HUES6 (cell line): ENCODE results near the gene CYP26C1.

Experiments used
- H3K27ac ChIP-seq: 2 replicates; pipeline ENCODE4 v1.7.0; 2013; ENCODE audit warnings: low read depth, mild to moderate bottlenecking, low read length, inconsistent platforms
- H3K27me3 ChIP-seq: 2 replicates; pipeline ENCODE4 v1.6.1; 2013; ENCODE audit warnings: low read length; ENCODE audit not compliant: control insufficient read depth, insufficient read depth
- H3K36me3 ChIP-seq: 2 replicates; pipeline ENCODE4 v1.6.1; 2013; ENCODE audit warnings: low read length; ENCODE audit not compliant: control insufficient read depth, insufficient read depth
- H3K4me1 ChIP-seq: 2 replicates; pipeline ENCODE4 v1.6.1; 2013; ENCODE audit warnings: low read length; ENCODE audit not compliant: control insufficient read depth, insufficient read depth
- H3K4me3 ChIP-seq: 2 replicates; pipeline ENCODE4 v1.5.1; 2013; ENCODE audit warnings: low read depth, low read length
- H3K9ac ChIP-seq: one replicate; pipeline ENCODE4 v1.6.1; 2013; ENCODE audit warnings: mild to moderate bottlenecking, low read length
- H3K9me3 ChIP-seq: 2 replicates; pipeline ENCODE4 v1.6.1; 2013; ENCODE audit warnings: low read depth, low read length; ENCODE audit not compliant: control insufficient read depth, insufficient read depth

Gene CYP26C1

DNA sequence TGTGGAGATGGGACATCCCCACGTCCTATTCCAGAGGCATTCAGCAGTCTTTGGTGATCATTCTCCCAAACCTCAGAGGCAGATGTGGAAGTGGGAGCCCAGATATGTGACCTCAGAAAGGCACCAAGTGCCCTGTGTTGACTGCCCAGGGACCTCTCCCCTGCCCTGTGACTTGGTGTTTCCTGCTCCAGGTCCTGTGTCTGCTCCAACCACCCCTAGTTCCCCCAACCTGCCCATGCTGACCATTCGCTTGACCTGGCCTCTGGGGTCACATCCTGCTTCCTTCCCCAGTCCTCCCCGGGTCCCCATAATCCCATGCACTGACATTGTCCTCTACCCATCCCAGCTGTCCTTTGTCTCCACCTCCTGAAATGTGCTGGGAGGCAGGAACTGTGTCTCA, 20.7 kb downstream of the CYP26C1 start:
- no peak overlapping the region for H3K27ac ChIP-seq
- H3K4me3 ChIP-seq = no peak overlapping the region
- H3K9ac ChIP-seq = no peak overlapping the region
- peaks cover 23% of the 10 kb centered on the region for H3K27me3 ChIP-seq
- H3K4me1 ChIP-seq = peaks cover 18% of the 10 kb centered on the region
- peaks cover 10% of the 10 kb centered on the region for H3K36me3 ChIP-seq
- H3K9me3 ChIP-seq = no peaks in the 10 kb centered on the region

DNA sequence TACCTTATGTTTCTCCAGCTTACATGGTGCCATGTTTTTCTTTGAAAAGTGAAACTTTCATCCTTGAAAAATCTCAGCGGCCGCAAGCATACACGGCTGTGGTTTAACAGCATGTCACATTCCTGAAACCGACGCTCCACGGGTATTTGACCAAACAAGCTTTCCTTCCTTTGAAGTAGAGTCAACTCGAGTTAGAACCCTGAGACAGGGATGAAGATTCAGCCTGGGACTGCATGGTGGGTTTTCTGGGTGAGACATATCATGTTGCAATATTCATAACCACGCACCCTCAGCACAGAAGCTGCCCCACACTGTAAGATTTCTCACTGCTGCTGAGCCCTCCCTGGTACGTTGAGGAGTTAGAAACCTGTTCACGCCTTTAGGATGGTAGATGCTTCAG, 21.2 kb downstream of the CYP26C1 start:
- no peak overlapping the region for H3K4me3 ChIP-seq
- no peaks in the 10 kb centered on the region for H3K9me3 ChIP-seq

DNA sequence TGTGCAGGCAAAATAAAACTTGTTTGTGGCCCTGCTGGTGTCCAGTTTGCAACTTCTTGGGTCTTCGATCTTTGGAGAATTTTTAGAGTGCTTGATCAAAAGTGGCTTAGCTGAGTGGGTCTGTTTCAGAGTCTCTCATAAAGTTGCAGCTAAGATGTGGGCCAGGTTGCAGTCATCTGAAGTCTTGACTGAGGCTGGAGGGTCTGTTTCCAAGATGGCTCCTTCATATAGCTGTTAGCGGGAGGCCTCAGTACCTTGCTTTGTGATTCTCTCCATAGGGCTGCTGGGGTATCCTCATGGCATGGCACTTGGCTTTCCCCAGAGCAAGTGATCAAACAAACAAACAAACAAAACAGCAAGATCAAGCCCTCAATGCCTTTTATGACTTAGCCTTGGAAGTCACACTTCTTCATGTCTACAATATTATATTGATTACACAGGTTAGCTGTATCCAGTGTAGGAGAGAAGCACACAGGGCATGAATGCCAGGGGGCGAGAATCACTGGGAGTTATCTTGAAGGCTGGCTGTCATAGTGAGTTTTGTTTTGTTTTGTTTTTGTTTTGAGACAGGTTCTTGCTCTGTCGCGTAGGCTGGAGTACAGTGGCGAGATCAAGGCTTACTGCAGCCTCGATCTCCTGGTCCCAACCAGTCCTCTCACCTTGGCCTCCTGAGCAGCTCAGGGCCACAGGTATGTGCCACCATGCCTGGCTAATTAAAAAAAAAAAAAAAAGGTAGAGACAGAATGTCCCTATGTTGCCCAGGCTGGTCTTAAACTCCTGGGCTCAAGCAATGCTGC, 23.3 kb downstream of the CYP26C1 start:
- no peak overlapping the region for H3K27ac ChIP-seq
- H3K4me1 ChIP-seq = peaks cover 32% of the 10 kb centered on the region
- H3K27me3 ChIP-seq = peaks cover 5% of the 10 kb centered on the region
- H3K4me3 ChIP-seq = no peak overlapping the region
- no peak overlapping the region for H3K9ac ChIP-seq
- no peaks in the 10 kb centered on the region for H3K9me3 ChIP-seq
- no peaks in the 10 kb centered on the region for H3K36me3 ChIP-seq

More for the DNA sequence above, 21.2 kb downstream of the CYP26C1 start:
- Histone ChIP-seq H3K27me3 (peaks cover 18% of the 10 kb centered on the region), H3K4me1 (peaks cover 17% of the 10 kb centered on the region), H3K27ac (no peak overlapping the region), H3K36me3 (peaks cover 6% of the 10 kb centered on the region), H3K9ac (no peak overlapping the region)

DNA sequence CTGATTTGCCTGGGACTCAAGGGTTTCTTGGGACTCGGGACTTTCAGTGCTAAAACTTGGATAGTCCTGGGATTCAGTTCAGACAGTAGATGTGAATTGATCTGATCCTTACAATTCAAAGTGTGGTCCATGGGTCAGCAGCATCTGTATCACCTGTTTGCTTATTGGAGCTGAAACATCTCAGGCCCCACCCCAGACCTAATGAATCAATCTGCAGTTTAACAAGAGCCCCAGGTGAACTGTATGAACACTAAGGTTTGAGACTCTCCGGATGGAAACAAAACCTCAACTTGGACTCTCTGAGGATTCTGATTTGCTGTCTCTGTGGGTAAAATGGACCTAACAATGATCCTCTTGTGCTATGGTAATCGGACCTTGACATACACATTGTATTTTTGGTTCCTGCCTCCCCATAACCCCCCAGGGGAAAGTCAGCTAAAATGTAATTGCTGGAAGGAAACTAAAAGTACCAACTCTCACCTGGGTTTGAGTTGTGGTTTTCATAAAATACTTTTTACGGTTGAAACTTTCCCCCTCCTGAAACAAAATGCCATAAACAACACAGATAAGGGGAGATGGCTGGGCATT, 24.8 kb downstream of the CYP26C1 start:
- peaks cover 26% of the 10 kb centered on the region for H3K4me1 ChIP-seq
- H3K9me3 ChIP-seq = no peaks in the 10 kb centered on the region
- no peaks in the 10 kb centered on the region for H3K27me3 ChIP-seq
- no peak overlapping the region for H3K9ac ChIP-seq
- no peak overlapping the region for H3K27ac ChIP-seq
- no peaks in the 10 kb centered on the region for H3K36me3 ChIP-seq
- no peak overlapping the region for H3K4me3 ChIP-seq

DNA sequence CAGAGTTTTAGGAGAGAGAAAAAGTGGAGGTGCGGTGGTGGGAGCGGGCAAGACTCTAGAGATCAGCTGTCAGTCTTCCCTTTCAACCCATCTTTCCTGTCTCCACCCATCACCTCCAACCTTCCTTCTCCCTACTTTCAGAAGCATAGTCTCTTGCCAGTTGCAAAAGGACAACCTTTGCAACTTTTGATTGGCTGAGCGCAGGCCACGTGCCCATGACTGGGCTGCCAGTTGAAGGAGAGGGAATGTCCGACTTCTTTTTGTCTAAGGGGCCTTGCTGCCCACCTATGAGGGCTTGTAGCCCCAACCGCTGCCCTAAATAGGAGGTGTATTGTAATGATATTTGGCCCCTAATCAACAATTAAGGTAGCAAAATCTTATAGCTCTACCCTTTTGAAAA, 25.7 kb downstream of the CYP26C1 start:
- no peaks in the 10 kb centered on the region for H3K27me3 ChIP-seq
- no peak overlapping the region for H3K9ac ChIP-seq
- H3K27ac ChIP-seq = no peak overlapping the region
- peaks cover 26% of the 10 kb centered on the region for H3K4me1 ChIP-seq
- no peaks in the 10 kb centered on the region for H3K36me3 ChIP-seq
- H3K9me3 ChIP-seq = no peaks in the 10 kb centered on the region
- no peak overlapping the region for H3K4me3 ChIP-seq

DNA sequence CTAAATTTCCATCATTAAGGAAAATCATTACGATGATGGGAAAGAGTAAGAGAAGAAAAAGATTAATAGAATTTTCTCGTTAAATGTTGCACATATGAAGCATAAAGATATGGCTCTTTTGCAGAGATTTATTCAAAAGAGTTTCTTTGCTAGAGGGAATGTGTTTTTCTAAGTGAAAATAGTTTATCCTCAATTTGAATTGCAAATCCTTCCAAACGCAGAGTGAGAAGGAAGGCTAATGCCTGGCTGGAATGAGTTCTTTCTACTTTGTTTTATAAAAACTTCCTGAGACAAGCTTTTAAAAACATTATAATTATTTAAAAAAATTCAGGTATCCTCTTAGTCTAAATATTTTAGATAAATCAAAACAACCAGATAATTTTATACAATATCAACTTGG, 27.2 kb downstream of the CYP26C1 start:
- Histone ChIP-seq H3K4me3 (no peak overlapping the region), H3K4me1 (peaks cover 26% of the 10 kb centered on the region), H3K36me3 (no peaks in the 10 kb centered on the region), H3K9me3 (no peaks in the 10 kb centered on the region), H3K9ac (no peak overlapping the region), H3K27ac (no peak overlapping the region), H3K27me3 (no peaks in the 10 kb centered on the region)

DNA sequence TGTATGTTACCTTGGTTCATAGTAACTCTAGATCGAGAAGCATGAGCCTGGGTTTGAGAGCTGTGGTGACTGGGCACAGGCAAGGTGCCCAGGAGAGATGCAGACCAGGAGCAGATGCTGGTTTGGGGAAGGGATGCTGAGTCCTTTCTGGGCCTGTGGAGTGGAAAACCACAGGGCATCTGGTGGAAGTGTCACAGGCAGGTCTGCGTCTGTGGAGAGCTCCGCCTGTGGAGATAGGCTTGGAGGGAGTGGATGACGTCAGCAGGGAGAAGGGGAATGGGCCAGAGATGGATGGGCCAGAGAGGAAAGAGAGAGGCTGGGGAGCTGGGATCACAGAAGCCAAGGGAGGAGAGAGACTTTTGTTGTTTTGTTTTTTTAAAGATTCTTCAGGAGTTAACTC, 27.9 kb downstream of the CYP26C1 start:
- H3K27ac ChIP-seq = no peak overlapping the region
- peaks cover 26% of the 10 kb centered on the region for H3K4me1 ChIP-seq
- no peaks in the 10 kb centered on the region for H3K27me3 ChIP-seq
- peak overlapping the region; percentile 20 for H3K9ac ChIP-seq
- H3K36me3 ChIP-seq = no peaks in the 10 kb centered on the region
- no peak overlapping the region for H3K4me3 ChIP-seq
- no peaks in the 10 kb centered on the region for H3K9me3 ChIP-seq

DNA sequence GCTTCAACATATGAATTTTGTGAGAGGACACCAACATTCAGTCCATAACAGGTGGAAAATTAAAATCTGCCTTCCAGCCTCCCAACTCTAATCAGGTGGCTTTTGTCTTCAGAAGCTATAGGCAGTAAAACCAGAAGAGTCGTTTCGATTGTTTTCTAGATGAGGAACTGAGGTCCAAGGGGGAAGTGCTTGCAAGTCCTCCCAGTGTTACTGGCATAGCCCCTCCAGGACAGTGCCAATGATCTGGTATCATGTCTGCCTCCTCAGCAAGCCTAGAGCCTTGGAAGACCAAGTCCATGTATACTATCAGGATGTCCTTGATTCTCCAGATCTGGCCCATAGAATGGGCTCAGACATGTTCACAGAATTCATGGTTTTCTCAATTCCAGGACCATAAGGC, 30.0 kb downstream of the CYP26C1 start:
- Histone ChIP-seq H3K27ac (no peak overlapping the region), H3K4me1 (peaks cover 26% of the 10 kb centered on the region), H3K9ac (no peak overlapping the region), H3K4me3 (no peak overlapping the region), H3K9me3 (no peaks in the 10 kb centered on the region), H3K36me3 (no peaks in the 10 kb centered on the region), H3K27me3 (no peaks in the 10 kb centered on the region)

DNA sequence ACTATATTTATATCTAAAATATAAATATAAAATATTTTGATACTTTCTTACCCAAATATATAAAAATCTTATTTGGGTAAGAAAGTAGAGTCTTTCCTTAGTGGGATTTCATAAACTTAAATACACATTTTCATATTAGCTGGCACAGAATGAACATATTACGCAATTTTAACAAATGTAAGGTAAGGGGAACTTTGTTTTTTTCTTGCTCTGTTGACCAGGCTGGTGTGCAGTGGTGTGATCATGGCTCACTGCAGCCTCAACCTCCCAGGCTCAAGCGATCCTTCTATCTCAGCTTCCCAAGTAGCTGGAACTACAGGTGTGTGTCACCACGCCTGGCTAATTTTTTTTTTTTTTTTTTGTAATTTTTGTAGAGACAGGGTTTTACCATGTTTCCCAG, 31.4 kb downstream of the CYP26C1 start:
- Histone ChIP-seq H3K4me3 (no peak overlapping the region), H3K9me3 (no peaks in the 10 kb centered on the region), H3K36me3 (no peaks in the 10 kb centered on the region)

DNA sequence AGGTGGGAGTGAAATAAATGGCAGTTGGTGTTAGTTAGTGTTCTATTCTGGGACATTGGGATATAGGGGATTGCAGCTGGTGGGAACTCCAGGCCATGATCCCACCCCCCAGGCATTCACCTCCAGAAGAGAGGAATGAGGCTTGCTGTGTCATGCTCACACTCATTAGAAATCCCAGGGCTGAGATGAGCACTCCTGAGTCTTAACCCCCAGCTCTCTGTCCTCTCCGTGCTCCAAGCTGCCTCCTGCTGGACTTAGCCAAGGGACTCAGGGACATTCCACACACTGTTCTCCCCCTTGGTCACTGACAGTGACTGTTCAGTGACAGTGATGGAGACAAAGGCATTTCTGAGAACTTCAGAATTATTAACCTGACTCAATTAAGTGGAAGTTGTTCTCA, 34.6 kb downstream of the CYP26C1 start:
- no peak overlapping the region for H3K9ac ChIP-seq
- H3K4me3 ChIP-seq = no peak overlapping the region
- H3K27ac ChIP-seq = no peak overlapping the region
- peaks cover 4% of the 10 kb centered on the region; the same call in 1 of the 2 replicates for H3K9me3 ChIP-seq
- H3K27me3 ChIP-seq = no peaks in the 10 kb centered on the region
- H3K4me1 ChIP-seq = peaks cover 5% of the 10 kb centered on the region; the same call in 1 of the 2 replicates
- no peaks in the 10 kb centered on the region for H3K36me3 ChIP-seq

More for the DNA sequence above, 31.4 kb downstream of the CYP26C1 start:
- Histone ChIP-seq H3K27me3 (no peaks in the 10 kb centered on the region), H3K4me1 (peaks cover 17% of the 10 kb centered on the region), H3K27ac (no peak overlapping the region), H3K9ac (no peak overlapping the region)

DNA sequence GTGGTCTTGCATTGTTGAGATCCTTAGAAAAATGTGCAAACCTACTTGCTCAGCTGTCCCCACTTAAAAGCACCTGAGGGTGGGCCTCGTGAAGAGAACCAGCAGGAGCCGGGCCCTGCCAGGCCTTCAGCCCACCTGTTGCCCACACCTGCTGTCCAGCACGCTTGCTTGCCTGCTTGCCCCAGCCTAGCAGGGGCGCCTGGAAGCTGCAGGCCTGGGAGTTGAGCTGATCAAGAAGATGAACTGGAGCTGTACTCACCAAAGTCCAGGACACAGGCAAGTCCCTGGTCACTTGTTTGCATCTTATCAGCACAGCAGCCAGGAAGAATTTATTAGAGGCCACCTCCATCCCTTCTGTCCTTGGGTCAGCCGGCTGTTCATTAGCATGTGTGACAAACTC, 36.3 kb downstream of the CYP26C1 start:
- Histone ChIP-seq H3K9ac (no peak overlapping the region), H3K9me3 (peaks cover 7% of the 10 kb centered on the region; the same call in 1 of the 2 replicates), H3K4me1 (peaks cover 5% of the 10 kb centered on the region; the same call in 1 of the 2 replicates), H3K36me3 (no peaks in the 10 kb centered on the region), H3K4me3 (no peak overlapping the region), H3K27ac (no peak overlapping the region), H3K27me3 (no peaks in the 10 kb centered on the region)
